ENCODE measurements around the gene FNDC3B. TPM values are rescaled to one million over a fixed set of nuclear protein-coding genes. Genes with fewer than 3 reads are reported as not detected.

The FNDC3B gene
- total and polyA plus RNA-seq, 4 donors, result 13.3 to 175 (median 100) TPM

DNA sequence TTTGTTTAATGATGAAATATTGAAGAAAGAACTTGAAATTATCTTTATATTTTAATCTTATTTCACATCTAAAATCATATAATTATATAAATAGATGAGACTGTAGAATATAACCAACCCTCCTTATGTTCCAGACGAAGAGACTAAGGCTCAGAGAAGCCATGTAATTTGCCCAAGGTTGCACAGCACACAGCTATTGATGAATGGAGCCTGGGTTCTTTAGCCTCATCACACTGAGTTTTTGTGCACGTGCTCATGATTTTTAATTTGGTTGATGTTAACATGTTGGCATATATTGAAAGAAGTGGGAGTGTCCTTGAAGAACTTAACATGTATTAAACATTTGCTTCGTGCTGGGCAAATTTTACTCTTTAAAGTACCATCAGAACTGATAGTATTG is 151.6 kb downstream of the FNDC3B start:
- Histone ChIP-seq H3K27me3 (ENCODE audit: control insufficient read depth in 3 of 3, insufficient read depth in 3 of 3, low read length in 2 of 3) (no peaks in the 10 kb centered on the region), H3K9ac (ENCODE audit: insufficient read depth in 1 of 2, low read length in 2 of 2) (no peak overlapping the region), H3K27ac (ENCODE audit: low read depth in 1 of 2, low read length in 1 of 2) (no peak overlapping the region), H3K36me3 (ENCODE audit: control insufficient read depth in 4 of 4, insufficient read depth in 4 of 4, low read length in 4 of 4) (peaks cover 0 to 7% (median 0%) of the 10 kb centered on the region in 4 donors), H3K4me3 (no peak overlapping the region), H3K9me3 (ENCODE audit: control insufficient read depth in 4 of 4, insufficient read depth in 3 of 4, low read length in 3 of 4) (no peaks in the 10 kb centered on the region), H3K4me1 (ENCODE audit: control insufficient read depth in 5 of 5, insufficient read depth in 5 of 5, low read length in 5 of 5) (peaks cover 0 to 14% (median 0%) of the 10 kb centered on the region in 5 donors)
- 94 to 96% methylated on average over 3 of the region's 3 CpGs for WGBS, 2 donors
- no peak for DNase-seq
- no peak for ATAC-seq (ENCODE audit: insufficient read depth, low FRiP score)
- TF ChIP-seq, protein P1, sequence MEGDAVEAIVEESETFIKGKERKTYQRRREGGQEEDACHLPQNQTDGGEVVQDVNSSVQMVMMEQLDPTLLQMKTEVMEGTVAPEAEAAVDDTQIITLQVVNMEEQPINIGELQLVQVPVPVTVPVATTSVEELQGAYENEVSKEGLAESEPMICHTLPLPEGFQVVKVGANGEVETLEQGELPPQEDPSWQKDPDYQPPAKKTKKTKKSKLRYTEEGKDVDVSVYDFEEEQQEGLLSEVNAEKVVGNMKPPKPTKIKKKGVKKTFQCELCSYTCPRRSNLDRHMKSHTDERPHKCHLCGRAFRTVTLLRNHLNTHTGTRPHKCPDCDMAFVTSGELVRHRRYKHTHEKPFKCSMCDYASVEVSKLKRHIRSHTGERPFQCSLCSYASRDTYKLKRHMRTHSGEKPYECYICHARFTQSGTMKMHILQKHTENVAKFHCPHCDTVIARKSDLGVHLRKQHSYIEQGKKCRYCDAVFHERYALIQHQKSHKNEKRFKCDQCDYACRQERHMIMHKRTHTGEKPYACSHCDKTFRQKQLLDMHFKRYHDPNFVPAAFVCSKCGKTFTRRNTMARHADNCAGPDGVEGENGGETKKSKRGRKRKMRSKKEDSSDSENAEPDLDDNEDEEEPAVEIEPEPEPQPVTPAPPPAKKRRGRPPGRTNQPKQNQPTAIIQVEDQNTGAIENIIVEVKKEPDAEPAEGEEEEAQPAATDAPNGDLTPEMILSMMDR (IDR thresholded peaks at IDR 0.05; ENCODE audit: control extremely low read depth, extremely low read depth), result no peak

DNA sequence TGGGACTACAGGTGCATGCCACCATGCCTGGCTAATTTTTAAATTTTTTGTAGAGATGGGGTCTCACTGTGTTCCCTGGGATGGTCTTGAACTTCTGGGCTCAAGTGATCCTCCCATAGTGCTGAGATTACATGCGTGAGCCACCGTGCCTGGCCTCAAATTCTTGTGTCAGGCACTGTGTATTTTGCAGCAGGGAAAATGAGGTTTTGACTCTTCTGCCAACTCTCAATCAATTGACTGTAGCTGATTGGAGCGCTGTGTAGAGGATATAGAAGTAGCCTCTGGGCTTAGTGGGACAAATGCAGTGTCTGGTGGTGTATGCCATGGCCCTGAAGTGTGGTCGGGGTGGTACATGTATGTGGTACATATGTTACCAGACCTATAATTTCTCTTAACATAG is 152.3 kb downstream of the FNDC3B start:
- Histone ChIP-seq H3K4me1 (ENCODE audit: control insufficient read depth in 5 of 5, insufficient read depth in 5 of 5, low read length in 5 of 5) (peaks cover 0 to 14% (median 0%) of the 10 kb centered on the region in 5 donors), H3K9me3 (ENCODE audit: control insufficient read depth in 4 of 4, insufficient read depth in 3 of 4, low read length in 3 of 4) (no peaks in the 10 kb centered on the region), H3K27ac (ENCODE audit: low read depth in 1 of 2, low read length in 1 of 2) (peak overlapping the region in 1 of 2 donors; percentile 30), H3K4me3 (no peak overlapping the region), H3K36me3 (ENCODE audit: control insufficient read depth in 4 of 4, insufficient read depth in 4 of 4, low read length in 4 of 4) (peaks cover 0 to 7% (median 0%) of the 10 kb centered on the region in 4 donors), H3K9ac (ENCODE audit: insufficient read depth in 1 of 2, low read length in 2 of 2) (no peak overlapping the region), H3K27me3 (ENCODE audit: control insufficient read depth in 3 of 3, insufficient read depth in 3 of 3, low read length in 2 of 3) (no peaks in the 10 kb centered on the region)
- DNase-seq (no peak), ATAC-seq (ENCODE audit: insufficient read depth, low FRiP score) (no peak)
- TF ChIP-seq, protein P1 (IDR thresholded peaks at IDR 0.05; ENCODE audit: control extremely low read depth, extremely low read depth), result no peak
- 93 to 94% methylated on average over 4 of the region's 4 CpGs for WGBS, 2 donors

DNA sequence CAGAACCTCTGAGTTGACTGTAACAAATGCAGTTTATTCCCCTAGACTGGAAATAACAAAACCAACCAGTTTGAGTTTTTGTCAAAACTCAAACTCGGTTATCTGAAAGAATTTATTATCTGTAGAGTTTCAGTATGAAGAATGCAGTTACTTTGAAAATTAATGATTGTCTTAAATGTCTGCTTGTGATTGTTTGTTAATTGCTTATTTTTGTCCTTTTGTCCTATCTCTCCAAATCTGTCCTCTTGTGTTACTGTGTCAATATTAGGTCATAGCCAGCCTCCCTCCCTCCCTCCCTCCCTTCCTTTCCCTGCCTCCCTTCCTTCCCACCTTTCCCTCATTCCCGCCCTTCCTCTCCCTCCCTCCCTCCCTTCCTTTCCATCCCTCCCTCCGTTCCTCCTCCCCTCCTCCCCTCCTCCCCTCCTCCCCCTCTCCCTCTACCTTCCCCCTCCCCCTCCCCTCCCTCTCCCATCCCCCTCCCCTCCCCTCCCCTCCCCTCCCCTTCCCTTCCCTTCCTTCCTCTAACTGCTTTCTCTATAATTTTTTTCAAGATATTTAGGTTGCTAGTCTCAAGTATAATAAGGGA is 153.5 kb downstream of the FNDC3B start:
- Histone ChIP-seq H3K27me3 (ENCODE audit: control insufficient read depth in 3 of 3, insufficient read depth in 3 of 3, low read length in 2 of 3) (no peaks in the 10 kb centered on the region), H3K9me3 (ENCODE audit: control insufficient read depth in 4 of 4, insufficient read depth in 3 of 4, low read length in 3 of 4) (no peaks in the 10 kb centered on the region), H3K4me3 (no peak overlapping the region), H3K4me1 (ENCODE audit: control insufficient read depth in 5 of 5, insufficient read depth in 5 of 5, low read length in 5 of 5) (peaks cover 0 to 17% (median 0%) of the 10 kb centered on the region in 5 donors), H3K27ac (ENCODE audit: low read depth in 1 of 2, low read length in 1 of 2) (no peak overlapping the region), H3K9ac (ENCODE audit: insufficient read depth in 1 of 2, low read length in 2 of 2) (no peak overlapping the region), H3K36me3 (ENCODE audit: control insufficient read depth in 4 of 4, insufficient read depth in 4 of 4, low read length in 4 of 4) (peaks cover 0 to 5% (median 0%) of the 10 kb centered on the region in 4 donors)
- ATAC-seq (ENCODE audit: insufficient read depth, low FRiP score) (no peak), DNase-seq (no peak)
- 59 to 65% methylated on average over 2 to 3 of the region's 3 CpGs for WGBS, 2 donors
- TF ChIP-seq, protein P1 (IDR thresholded peaks at IDR 0.05; ENCODE audit: control extremely low read depth, extremely low read depth), result no peak

DNA sequence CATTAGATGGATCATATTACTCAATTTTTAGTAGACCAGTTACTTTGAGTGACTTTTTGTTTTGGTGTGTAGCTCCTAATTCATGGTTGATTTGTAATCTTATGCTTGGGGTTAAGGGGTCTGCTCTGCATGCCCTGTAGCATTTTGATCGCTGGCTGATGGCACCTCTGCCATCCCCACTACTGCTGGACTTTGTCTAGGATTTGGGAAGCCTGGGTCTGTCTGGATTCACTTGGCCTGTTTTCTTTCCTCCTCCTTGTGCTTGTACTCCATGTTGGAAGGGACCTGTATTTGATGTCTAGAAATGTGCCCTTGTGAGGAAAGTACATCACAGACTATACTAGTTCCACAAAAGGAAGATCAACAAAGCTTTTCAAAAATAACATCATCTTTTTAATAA is 154.1 kb downstream of the FNDC3B start:
- H3K27me3 ChIP-seq (ENCODE audit: control insufficient read depth in 3 of 3, insufficient read depth in 3 of 3, low read length in 2 of 3), result no peaks in the 10 kb centered on the region
- H3K4me1 ChIP-seq (ENCODE audit: control insufficient read depth in 5 of 5, insufficient read depth in 5 of 5, low read length in 5 of 5), result peaks cover 0 to 17% (median 0%) of the 10 kb centered on the region in 5 donors
- TF ChIP-seq, protein P1 (IDR thresholded peaks at IDR 0.05; ENCODE audit: control extremely low read depth, extremely low read depth), result no peak
- WGBS, 2 donors, result 85 to 96% methylated on average over 1 of the region's 1 CpG
- no peaks in the 10 kb centered on the region for H3K9me3 ChIP-seq (ENCODE audit: control insufficient read depth in 4 of 4, insufficient read depth in 3 of 4, low read length in 3 of 4)
- H3K4me3 ChIP-seq, result no peak overlapping the region
- ATAC-seq (ENCODE audit: insufficient read depth, low FRiP score) (no peak), DNase-seq (no peak)
- H3K27ac ChIP-seq (ENCODE audit: low read depth in 1 of 2, low read length in 1 of 2), result no peak overlapping the region
- H3K9ac ChIP-seq (ENCODE audit: insufficient read depth in 1 of 2, low read length in 2 of 2), result no peak overlapping the region
- H3K36me3 ChIP-seq (ENCODE audit: control insufficient read depth in 4 of 4, insufficient read depth in 4 of 4, low read length in 4 of 4), result peaks cover 0 to 5% (median 0%) of the 10 kb centered on the region in 4 donors

Measured in lung (tissue), 12 donors.